IPS-NIHi11 (cell line): ENCODE results near the gene CMC2.
A peak's percentile ranks its signal among the peaks of the same experiment; 100 is the strongest.

Experiments
- DNase-seq: peaks from one replicate; pipeline ENCODE4 v3.0.0; 2012; ENCODE audit warnings: mixed read lengths, low spot score

Gene CMC2

GRCh38 chr16:80972611-80973010 is 34.1 kb downstream of the CMC2 start:
- no peak for DNase-seq

GRCh38 chr16:80971819-80972218 is 34.9 kb downstream of the CMC2 start:
- DNase-seq: no peak

- no peak for DNase-seq
These were observed 37.6 kb downstream of the CMC2 start for GRCh38 chr16:80969114-80969484.

GRCh38 chr16:80968386-80969113 is 38.1 kb downstream of the CMC2 start:
- DNase-seq: no peak

- no peak for DNase-seq
These were observed 40.1 kb downstream of the CMC2 start for GRCh38 chr16:80966617-80967016.

GRCh38 chr16:80964351-80964750 is 42.3 kb downstream of the CMC2 start:
- DNase-seq: no peak

- DNase-seq: no peak
These were observed 43.8 kb downstream of the CMC2 start for GRCh38 chr16:80962879-80963278.

- DNase-seq: no peak
These were observed 48.4 kb downstream of the CMC2 start for GRCh38 chr16:80958284-80958683.

- no peak for DNase-seq
These were observed 51.7 kb downstream of the CMC2 start for GRCh38 chr16:80954985-80955384.

- DNase-seq: peak; percentile 75
These were observed 57.7 kb downstream of the CMC2 start for GRCh38 chr16:80948886-80949493.

GRCh38 chr16:80947708-80948625 is 58.7 kb downstream of the CMC2 start:
- DNase-seq: no peak

- no peak for DNase-seq
These were observed 59.4 kb downstream of the CMC2 start for GRCh38 chr16:80947239-80947638.

- DNase-seq: no peak
These were observed 60.2 kb downstream of the CMC2 start for GRCh38 chr16:80946481-80946880.

- DNase-seq: no peak
These were observed 66.4 kb downstream of the CMC2 start for GRCh38 chr16:80940069-80940856.

GRCh38 chr16:80938879-80939260 is 67.8 kb downstream of the CMC2 start:
- no peak for DNase-seq

- peak; percentile 59 for DNase-seq
These were observed 68.4 kb downstream of the CMC2 start for GRCh38 chr16:80938004-80938878.

- no peak for DNase-seq
These were observed 70.3 kb downstream of the CMC2 start for GRCh38 chr16:80936410-80936809.

- DNase-seq: no peak
These were observed 71.0 kb downstream of the CMC2 start for GRCh38 chr16:80935691-80936090.

GRCh38 chr16:80932708-80933095 is 74.0 kb downstream of the CMC2 start:
- no peak for DNase-seq

- peak; percentile 69 for DNase-seq
These were observed 74.6 kb downstream of the CMC2 start for GRCh38 chr16:80931801-80932707.
